HL-60 (cell line): ENCODE measurements around the gene UBQLN4.
A peak's percentile ranks its signal among the peaks of the same experiment; 100 is the strongest.

Source experiments
- DNase-seq, 2 experiments: peaks; one replicate each; pipeline ENCODE4 v3.0.0-alpha.2; 2010 to 2020; ENCODE audit warnings: low read depth in 1 of 2, low spot score in 1 of 2
- H3K27ac ChIP-seq: fragments of 250-450 bp; sonication (Bioruptor Pico); replicated peaks from 2 replicates; pipeline ENCODE4 v1.5.1; 2020; ENCODE audit warnings: mild to moderate bottlenecking, moderate library complexity
- H3K27me3 ChIP-seq: fragments of 250-450 bp; sonication (Bioruptor Pico); 2 replicates; pipeline ENCODE4 v1.5.1; 2021; ENCODE audit warnings: mild to moderate bottlenecking, moderate library complexity; ENCODE audit not compliant: insufficient read depth, poor library complexity, severe bottlenecking
- H3K4me3 ChIP-seq: replicated peaks from 2 replicates; pipeline ENCODE4 v1.5.1; 2011; ENCODE audit warnings: mild to moderate bottlenecking, control low read depth, low read length; ENCODE audit not compliant: insufficient read depth
- GABPA ChIP-seq: IDR thresholded peaks from 2 replicates; pipeline ENCODE4 v1.6.1; 2012; ENCODE audit warnings: low read depth
- POLR2AphosphoS5 ChIP-seq: IDR thresholded peaks from 2 replicates; pipeline ENCODE4 v1.6.1; 2012; ENCODE audit warnings: low read depth
- SPI1 ChIP-seq: IDR thresholded peaks from 2 replicates; pipeline ENCODE4 v1.6.1; 2012; ENCODE audit warnings: low read depth, mild to moderate bottlenecking, borderline replicate concordance
- TF ChIP-seq, protein P1 (sequence below): IDR thresholded peaks from 2 replicates; pipeline ENCODE4 v1.6.1; 2012; ENCODE audit warnings: low read depth; ENCODE audit not compliant: insufficient replicate concordance
- TF ChIP-seq, protein P2 (sequence below): IDR thresholded peaks from one replicate; pipeline ENCODE4 v1.5.1; 2011; ENCODE audit warnings: low read length, control low read depth, inconsistent platforms; ENCODE audit not compliant: insufficient read depth

UBQLN4 gene

DNA sequence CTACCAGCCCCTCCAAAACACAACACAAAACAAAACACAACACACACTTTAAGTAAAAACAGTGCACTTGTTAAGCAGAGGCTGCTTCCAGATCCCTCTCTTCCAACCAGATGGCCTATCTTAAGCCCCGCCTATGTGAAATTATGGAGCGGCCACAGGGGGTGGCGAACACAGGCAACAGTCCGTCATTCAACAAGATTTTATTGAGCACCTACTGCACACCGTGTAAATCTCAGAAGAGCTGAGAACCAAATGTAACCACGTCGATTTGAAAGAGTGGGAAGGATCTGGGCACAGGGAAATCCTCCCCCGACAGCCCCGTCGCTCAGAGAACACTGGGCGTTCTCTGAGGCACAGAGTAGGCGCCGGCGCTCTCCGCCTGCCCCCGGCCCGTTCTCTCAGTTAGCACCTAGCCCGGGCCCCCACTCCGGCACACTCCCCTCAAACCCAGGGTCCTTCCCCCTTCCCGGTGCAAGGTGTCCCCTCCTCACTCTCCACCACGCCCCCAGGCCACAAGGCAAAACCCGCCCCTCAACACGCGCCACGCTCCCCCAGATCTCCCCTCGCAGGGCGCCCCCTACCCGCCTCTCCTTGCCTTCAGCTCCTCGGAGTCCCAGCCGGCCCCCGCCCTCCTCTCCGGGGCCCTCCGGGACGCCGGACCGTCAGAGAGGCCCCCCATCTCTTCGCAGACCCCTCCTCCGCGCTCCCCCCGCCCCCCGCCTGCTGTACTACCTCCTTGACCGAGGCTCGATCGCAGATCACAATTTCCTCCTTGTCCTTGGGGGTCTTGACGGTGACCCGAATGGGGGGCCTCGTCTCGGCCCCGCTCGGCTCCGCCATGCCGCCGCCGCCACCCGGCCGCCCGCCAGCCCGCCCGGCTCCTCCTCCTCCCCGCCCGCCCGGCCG, 483 bp downstream of the UBQLN4 start:
- peak overlapping the region; percentile 77 for H3K27ac ChIP-seq
- TF ChIP-seq, protein P1, sequence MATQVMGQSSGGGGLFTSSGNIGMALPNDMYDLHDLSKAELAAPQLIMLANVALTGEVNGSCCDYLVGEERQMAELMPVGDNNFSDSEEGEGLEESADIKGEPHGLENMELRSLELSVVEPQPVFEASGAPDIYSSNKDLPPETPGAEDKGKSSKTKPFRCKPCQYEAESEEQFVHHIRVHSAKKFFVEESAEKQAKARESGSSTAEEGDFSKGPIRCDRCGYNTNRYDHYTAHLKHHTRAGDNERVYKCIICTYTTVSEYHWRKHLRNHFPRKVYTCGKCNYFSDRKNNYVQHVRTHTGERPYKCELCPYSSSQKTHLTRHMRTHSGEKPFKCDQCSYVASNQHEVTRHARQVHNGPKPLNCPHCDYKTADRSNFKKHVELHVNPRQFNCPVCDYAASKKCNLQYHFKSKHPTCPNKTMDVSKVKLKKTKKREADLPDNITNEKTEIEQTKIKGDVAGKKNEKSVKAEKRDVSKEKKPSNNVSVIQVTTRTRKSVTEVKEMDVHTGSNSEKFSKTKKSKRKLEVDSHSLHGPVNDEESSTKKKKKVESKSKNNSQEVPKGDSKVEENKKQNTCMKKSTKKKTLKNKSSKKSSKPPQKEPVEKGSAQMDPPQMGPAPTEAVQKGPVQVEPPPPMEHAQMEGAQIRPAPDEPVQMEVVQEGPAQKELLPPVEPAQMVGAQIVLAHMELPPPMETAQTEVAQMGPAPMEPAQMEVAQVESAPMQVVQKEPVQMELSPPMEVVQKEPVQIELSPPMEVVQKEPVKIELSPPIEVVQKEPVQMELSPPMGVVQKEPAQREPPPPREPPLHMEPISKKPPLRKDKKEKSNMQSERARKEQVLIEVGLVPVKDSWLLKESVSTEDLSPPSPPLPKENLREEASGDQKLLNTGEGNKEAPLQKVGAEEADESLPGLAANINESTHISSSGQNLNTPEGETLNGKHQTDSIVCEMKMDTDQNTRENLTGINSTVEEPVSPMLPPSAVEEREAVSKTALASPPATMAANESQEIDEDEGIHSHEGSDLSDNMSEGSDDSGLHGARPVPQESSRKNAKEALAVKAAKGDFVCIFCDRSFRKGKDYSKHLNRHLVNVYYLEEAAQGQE = no peak
- TF ChIP-seq, protein P2, sequence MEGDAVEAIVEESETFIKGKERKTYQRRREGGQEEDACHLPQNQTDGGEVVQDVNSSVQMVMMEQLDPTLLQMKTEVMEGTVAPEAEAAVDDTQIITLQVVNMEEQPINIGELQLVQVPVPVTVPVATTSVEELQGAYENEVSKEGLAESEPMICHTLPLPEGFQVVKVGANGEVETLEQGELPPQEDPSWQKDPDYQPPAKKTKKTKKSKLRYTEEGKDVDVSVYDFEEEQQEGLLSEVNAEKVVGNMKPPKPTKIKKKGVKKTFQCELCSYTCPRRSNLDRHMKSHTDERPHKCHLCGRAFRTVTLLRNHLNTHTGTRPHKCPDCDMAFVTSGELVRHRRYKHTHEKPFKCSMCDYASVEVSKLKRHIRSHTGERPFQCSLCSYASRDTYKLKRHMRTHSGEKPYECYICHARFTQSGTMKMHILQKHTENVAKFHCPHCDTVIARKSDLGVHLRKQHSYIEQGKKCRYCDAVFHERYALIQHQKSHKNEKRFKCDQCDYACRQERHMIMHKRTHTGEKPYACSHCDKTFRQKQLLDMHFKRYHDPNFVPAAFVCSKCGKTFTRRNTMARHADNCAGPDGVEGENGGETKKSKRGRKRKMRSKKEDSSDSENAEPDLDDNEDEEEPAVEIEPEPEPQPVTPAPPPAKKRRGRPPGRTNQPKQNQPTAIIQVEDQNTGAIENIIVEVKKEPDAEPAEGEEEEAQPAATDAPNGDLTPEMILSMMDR = no peak
- no peak for TF ChIP-seq GABPA
- no peak for TF ChIP-seq SPI1
- TF ChIP-seq POLR2AphosphoS5 = no peak
- no peaks in the 10 kb centered on the region for H3K27me3 ChIP-seq
- peak overlapping the region; percentile 95 for H3K4me3 ChIP-seq
- DNase-seq = peak in 1 of 2 experiments; percentile 70

DNA sequence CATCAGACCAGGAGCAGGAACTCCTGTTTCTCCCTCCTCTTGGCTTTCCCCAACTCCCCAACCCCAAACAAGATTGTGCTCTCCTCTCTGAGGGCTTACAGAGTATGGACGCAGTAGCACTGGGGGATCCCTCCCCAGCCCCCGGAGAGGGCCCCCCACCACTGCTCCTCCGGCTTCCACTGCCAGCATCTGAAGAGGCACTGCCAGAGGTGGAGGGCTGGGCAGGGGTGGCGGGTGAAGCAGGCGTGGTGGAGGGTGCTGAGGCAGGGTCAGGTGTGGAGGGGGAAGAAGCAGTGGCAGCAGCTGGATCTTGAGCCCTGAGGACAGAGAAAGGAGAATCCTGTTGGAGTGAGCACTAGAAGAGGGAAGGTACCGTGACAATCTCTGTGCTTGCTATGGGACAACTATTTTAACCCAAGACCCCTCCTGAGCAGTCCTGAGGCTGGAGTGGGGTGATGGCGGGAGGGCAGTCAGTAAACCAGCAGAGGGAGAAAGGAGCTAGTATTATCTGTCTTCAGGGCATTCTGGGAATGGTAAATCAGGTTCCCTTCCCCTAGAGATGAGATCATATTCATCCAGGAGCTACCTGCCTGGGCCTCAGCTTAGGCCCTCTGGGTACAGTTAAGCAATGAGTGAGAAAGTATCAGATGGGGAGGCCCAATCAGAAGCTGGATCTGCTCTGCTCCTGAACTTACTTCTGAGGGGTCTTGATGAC, 2.4 kb downstream of the UBQLN4 start:
- no peak overlapping the region for H3K27ac ChIP-seq
- H3K27me3 ChIP-seq = no peaks in the 10 kb centered on the region
- H3K4me3 ChIP-seq = no peak overlapping the region
- DNase-seq = no peak
- TF ChIP-seq GABPA = no peak
- TF ChIP-seq, protein P1 = no peak
- TF ChIP-seq POLR2AphosphoS5 = no peak
- TF ChIP-seq, protein P2 = no peak
- no peak for TF ChIP-seq SPI1

DNA sequence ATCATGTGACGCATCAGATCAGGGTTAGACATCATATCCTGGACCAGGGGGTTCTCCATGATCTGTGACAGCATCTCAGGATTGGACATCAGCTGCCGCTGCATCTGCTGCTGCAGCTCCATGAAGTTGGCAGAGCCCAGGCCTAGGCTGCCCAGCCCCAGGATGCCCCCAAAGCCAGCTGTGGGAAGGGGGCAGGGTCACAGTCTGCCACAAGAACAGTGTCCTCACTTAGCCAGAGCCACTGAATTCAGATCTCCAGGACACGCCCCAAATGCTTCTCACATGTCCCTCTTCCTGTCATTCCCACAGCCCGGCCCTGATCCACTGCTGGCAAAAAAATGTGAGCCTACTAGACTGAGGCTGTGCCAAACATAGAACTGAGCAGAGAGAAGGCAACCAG, 3.2 kb downstream of the UBQLN4 start:
- Histone ChIP-seq H3K4me3 (no peak overlapping the region), H3K27me3 (no peaks in the 10 kb centered on the region), H3K27ac (no peak overlapping the region)
- TF ChIP-seq POLR2AphosphoS5 (no peak), GABPA (no peak), SPI1 (no peak)
- TF ChIP-seq, protein P2 = no peak
- TF ChIP-seq, protein P1 = no peak
- DNase-seq = no peak
